ENCODE results near the gene SMOC2.

The SMOC2 gene

GRCh38 chr6:168428863-168429262 lies 12.1 kb upstream of the SMOC2 start:
- H3K4me3 ChIP-seq (ENCODE audit: low read length): no peak overlapping the region
- no peaks in the 10 kb centered on the region for H3K9me3 ChIP-seq (ENCODE audit: control insufficient read depth, insufficient read depth, low read length)
- WGBS (ENCODE audit: insufficient coverage, insufficient read length): no CpG with 5 or more reads among the region's 1 CpG
- no peaks in the 10 kb centered on the region for H3K36me3 ChIP-seq (ENCODE audit: control insufficient read depth, insufficient read depth, low read length)
- DNase-seq (ENCODE audit: low read depth, low spot score): no peak
- no peaks in the 10 kb centered on the region for H3K4me1 ChIP-seq (ENCODE audit: control insufficient read depth, insufficient read depth, low read length)
- no peaks in the 10 kb centered on the region for H3K27me3 ChIP-seq (ENCODE audit: control insufficient read depth, insufficient read depth, low read length)
- H3K27ac ChIP-seq (ENCODE audit: low read length): no peak overlapping the region

- no peaks in the 10 kb centered on the region for H3K9me3 ChIP-seq (ENCODE audit: control insufficient read depth, insufficient read depth, low read length)
- no peaks in the 10 kb centered on the region for H3K27me3 ChIP-seq (ENCODE audit: control insufficient read depth, insufficient read depth, low read length)
Measured at GRCh38 chr6:168432196-168432595, 8.8 kb upstream of the SMOC2 start.

GRCh38 chr6:168433898-168434297 lies 7.1 kb upstream of the SMOC2 start:
- no peak overlapping the region for H3K27ac ChIP-seq (ENCODE audit: low read length)
- no peaks in the 10 kb centered on the region for H3K9me3 ChIP-seq (ENCODE audit: control insufficient read depth, insufficient read depth, low read length)
- WGBS (ENCODE audit: insufficient coverage, insufficient read length): no CpG with 5 or more reads among the region's 8 CpGs
- H3K4me3 ChIP-seq (ENCODE audit: low read length): no peak overlapping the region
- 0 out of 2 replicates have a peak, but pooled peaks cover 1% of the 10 kb centered on the region for H3K4me1 ChIP-seq (ENCODE audit: control insufficient read depth, insufficient read depth, low read length)
- H3K27me3 ChIP-seq (ENCODE audit: control insufficient read depth, insufficient read depth, low read length): no peaks in the 10 kb centered on the region
- H3K36me3 ChIP-seq (ENCODE audit: control insufficient read depth, insufficient read depth, low read length): no peaks in the 10 kb centered on the region
- no peak for DNase-seq (ENCODE audit: low read depth, low spot score)

More at GRCh38 chr6:168432196-168432595, 8.8 kb upstream of the SMOC2 start:
- WGBS (ENCODE audit: insufficient coverage, insufficient read length): no CpG with 5 or more reads among the region's 9 CpGs
- H3K4me3 ChIP-seq (ENCODE audit: low read length): no peak overlapping the region
- H3K4me1 ChIP-seq (ENCODE audit: control insufficient read depth, insufficient read depth, low read length): no peaks in the 10 kb centered on the region
- no peaks in the 10 kb centered on the region for H3K36me3 ChIP-seq (ENCODE audit: control insufficient read depth, insufficient read depth, low read length)
- no peak overlapping the region for H3K27ac ChIP-seq (ENCODE audit: low read length)
- no peak for DNase-seq (ENCODE audit: low read depth, low spot score)

GRCh38 chr6:168434505-168434904 lies 6.5 kb upstream of the SMOC2 start:
- WGBS (ENCODE audit: insufficient coverage, insufficient read length): no CpG with 5 or more reads among the region's 6 CpGs
- H3K36me3 ChIP-seq (ENCODE audit: control insufficient read depth, insufficient read depth, low read length): no peaks in the 10 kb centered on the region
- no peak for DNase-seq (ENCODE audit: low read depth, low spot score)
- no peaks in the 10 kb centered on the region for H3K9me3 ChIP-seq (ENCODE audit: control insufficient read depth, insufficient read depth, low read length)
- H3K27me3 ChIP-seq (ENCODE audit: control insufficient read depth, insufficient read depth, low read length): no peaks in the 10 kb centered on the region
- H3K27ac ChIP-seq (ENCODE audit: low read length): no peak overlapping the region
- H3K4me1 ChIP-seq (ENCODE audit: control insufficient read depth, insufficient read depth, low read length): 0 out of 2 replicates have a peak, but pooled peaks cover 1% of the 10 kb centered on the region
- no peak overlapping the region for H3K4me3 ChIP-seq (ENCODE audit: low read length)

- no peaks in the 10 kb centered on the region for H3K9me3 ChIP-seq (ENCODE audit: control insufficient read depth, insufficient read depth, low read length)
- H3K4me3 ChIP-seq (ENCODE audit: low read length): no peak overlapping the region
- H3K4me1 ChIP-seq (ENCODE audit: control insufficient read depth, insufficient read depth, low read length): peaks cover 5% of the 10 kb centered on the region
- no peak overlapping the region for H3K27ac ChIP-seq (ENCODE audit: low read length)
- H3K36me3 ChIP-seq (ENCODE audit: control insufficient read depth, insufficient read depth, low read length): no peaks in the 10 kb centered on the region
- DNase-seq (ENCODE audit: low read depth, low spot score): no peak
- peaks cover 13% of the 10 kb centered on the region; the same call in 1 of the 2 replicates for H3K27me3 ChIP-seq (ENCODE audit: control insufficient read depth, insufficient read depth, low read length)
- WGBS (ENCODE audit: insufficient coverage, insufficient read length): no CpG with 5 or more reads among the region's 9 CpGs
Measured at GRCh38 chr6:168437751-168438150, 3.2 kb upstream of the SMOC2 start.

- H3K9me3 ChIP-seq (ENCODE audit: control insufficient read depth, insufficient read depth, low read length): no peaks in the 10 kb centered on the region
- peaks cover 13% of the 10 kb centered on the region; the same call in 1 of the 2 replicates for H3K27me3 ChIP-seq (ENCODE audit: control insufficient read depth, insufficient read depth, low read length)
- no peak for DNase-seq (ENCODE audit: low read depth, low spot score)
- no peaks in the 10 kb centered on the region for H3K36me3 ChIP-seq (ENCODE audit: control insufficient read depth, insufficient read depth, low read length)
- H3K27ac ChIP-seq (ENCODE audit: low read length): no peak overlapping the region
- peaks cover 5% of the 10 kb centered on the region for H3K4me1 ChIP-seq (ENCODE audit: control insufficient read depth, insufficient read depth, low read length)
- no peak overlapping the region for H3K4me3 ChIP-seq (ENCODE audit: low read length)
- no CpG with 5 or more reads among the region's 4 CpGs for WGBS (ENCODE audit: insufficient coverage, insufficient read length)
Measured at GRCh38 chr6:168438783-168439520, 2.0 kb upstream of the SMOC2 start.

- Histone ChIP-seq H3K9me3 (ENCODE audit: control insufficient read depth, insufficient read depth, low read length) (no peaks in the 10 kb centered on the region), H3K4me3 (ENCODE audit: low read length) (no peak overlapping the region), H3K27ac (ENCODE audit: low read length) (no peak overlapping the region), H3K27me3 (ENCODE audit: control insufficient read depth, insufficient read depth, low read length) (peaks cover 13% of the 10 kb centered on the region; the same call in 1 of the 2 replicates), H3K4me1 (ENCODE audit: control insufficient read depth, insufficient read depth, low read length) (peaks cover 5% of the 10 kb centered on the region), H3K36me3 (ENCODE audit: control insufficient read depth, insufficient read depth, low read length) (no peaks in the 10 kb centered on the region)
- no peak for DNase-seq (ENCODE audit: low read depth, low spot score)
- WGBS (ENCODE audit: insufficient coverage, insufficient read length): no CpG with 5 or more reads among the region's 8 CpGs
Measured at GRCh38 chr6:168439794-168440450, 1.1 kb upstream of the SMOC2 start.

GRCh38 chr6:168441434-168442391 lies 729 bp downstream of the SMOC2 start:
- H3K27me3 ChIP-seq (ENCODE audit: control insufficient read depth, insufficient read depth, low read length): peaks cover 13% of the 10 kb centered on the region; the same call in 1 of the 2 replicates
- H3K9me3 ChIP-seq (ENCODE audit: control insufficient read depth, insufficient read depth, low read length): no peaks in the 10 kb centered on the region
- no peak overlapping the region for H3K27ac ChIP-seq (ENCODE audit: low read length)
- peaks cover 5% of the 10 kb centered on the region for H3K4me1 ChIP-seq (ENCODE audit: control insufficient read depth, insufficient read depth, low read length)
- H3K36me3 ChIP-seq (ENCODE audit: control insufficient read depth, insufficient read depth, low read length): no peaks in the 10 kb centered on the region
- peak overlapping the region; percentile 43; the same call in 1 of the 2 replicates for H3K4me3 ChIP-seq (ENCODE audit: low read length)
- no peak for DNase-seq (ENCODE audit: low read depth, low spot score)
- no CpG with 5 or more reads among the region's 87 CpGs for WGBS (ENCODE audit: insufficient coverage, insufficient read length)

- no peaks in the 10 kb centered on the region for H3K36me3 ChIP-seq (ENCODE audit: control insufficient read depth, insufficient read depth, low read length)
- no CpG with 5 or more reads among the region's 5 CpGs for WGBS (ENCODE audit: insufficient coverage, insufficient read length)
Measured at GRCh38 chr6:168442646-168443045, 1.7 kb downstream of the SMOC2 start.

GRCh38 chr6:168447282-168447681 lies 6.3 kb downstream of the SMOC2 start:
- H3K27me3 ChIP-seq (ENCODE audit: control insufficient read depth, insufficient read depth, low read length): no peaks in the 10 kb centered on the region; the same call in 1 of the 2 replicates
- H3K27ac ChIP-seq (ENCODE audit: low read length): no peak overlapping the region
- no CpG with 5 or more reads among the region's 4 CpGs for WGBS (ENCODE audit: insufficient coverage, insufficient read length)

More at GRCh38 chr6:168442646-168443045, 1.7 kb downstream of the SMOC2 start:
- H3K4me1 ChIP-seq (ENCODE audit: control insufficient read depth, insufficient read depth, low read length): peaks cover 5% of the 10 kb centered on the region
- no peaks in the 10 kb centered on the region for H3K9me3 ChIP-seq (ENCODE audit: control insufficient read depth, insufficient read depth, low read length)
- peaks cover 13% of the 10 kb centered on the region; the same call in 1 of the 2 replicates for H3K27me3 ChIP-seq (ENCODE audit: control insufficient read depth, insufficient read depth, low read length)
- H3K27ac ChIP-seq (ENCODE audit: low read length): no peak overlapping the region
- no peak for DNase-seq (ENCODE audit: low read depth, low spot score)
- H3K4me3 ChIP-seq (ENCODE audit: low read length): no peak overlapping the region

More at GRCh38 chr6:168447282-168447681, 6.3 kb downstream of the SMOC2 start:
- Histone ChIP-seq H3K36me3 (ENCODE audit: control insufficient read depth, insufficient read depth, low read length) (no peaks in the 10 kb centered on the region), H3K9me3 (ENCODE audit: control insufficient read depth, insufficient read depth, low read length) (no peaks in the 10 kb centered on the region), H3K4me1 (ENCODE audit: control insufficient read depth, insufficient read depth, low read length) (no peaks in the 10 kb centered on the region; the same call in 1 of the 2 replicates), H3K4me3 (ENCODE audit: low read length) (no peak overlapping the region)
- DNase-seq (ENCODE audit: low read depth, low spot score): no peak
